Activated naive CD4-positive, alpha-beta T cell treated with anti-CD3 and anti-CD28 coated beads, Interleukin-2, amount 50 U/mL, for 72 hours (primary cell): ENCODE data around the gene SUV39H1. TPM values are rescaled to one million over a fixed set of nuclear protein-coding genes. Genes with fewer than 3 reads are reported as not detected.

Source experiments
- ATAC-seq, 2 donors: fragments of 150-1000 bp; cut with Tn5 transposase; 2 replicates each; pipeline ENCODE4 v1.10.0; 2021; ENCODE audit warnings: mild to moderate bottlenecking in 2 of 2, moderate library complexity in 2 of 2
- DNase-seq, 2 donors: peaks; one replicate each; pipeline ENCODE4 v3.0.0; 2021 to 2022; ENCODE audit warnings: low spot score in 2 of 2
- H3K27ac Mint-ChIP-seq, 2 donors: one replicate each; pipeline ENCODE4 v1.8.0; 2022; ENCODE audit warnings: mild to moderate bottlenecking in 2 of 2, mixed read lengths in 2 of 2
- H3K36me3 Mint-ChIP-seq, 2 donors: one replicate each; pipeline ENCODE4 v1.8.0; 2022; ENCODE audit warnings: mixed read lengths in 2 of 2
- H3K9me3 Mint-ChIP-seq, 2 donors: one replicate each; pipeline ENCODE4 v1.8.0; 2022; ENCODE audit warnings: mixed read lengths in 2 of 2
- total RNA-seq, 2 donors: library from RNA; stranded (reverse); gene quantifications; one replicate each; pipeline ENCODE4 v1.2.3, GENCODE V29; 2022

SUV39H1 gene
- total RNA-seq, 2 donors from 2014 or later = 31.5 to 36.4 TPM

- peak; percentile 38 to 58 for ATAC-seq
- Mint-ChIP-seq H3K27ac (peak overlapping the region in 1 of 2 donors; percentile 71), H3K9me3 (peaks cover 15 to 21% of the 10 kb centered on the region in 2 donors), H3K36me3 (peaks cover 23 to 32% of the 10 kb centered on the region in 2 donors)
- DNase-seq = no peak
These were observed 30.1 kb downstream of the SUV39H1 start for GRCh38 chrX:48726596-48726995.

GRCh38 chrX:48728653-48729052 is 32.1 kb downstream of the SUV39H1 start:
- Mint-ChIP-seq H3K27ac (peak overlapping the region in 1 of 2 donors; percentile 26), H3K9me3 (peaks cover 15 to 21% of the 10 kb centered on the region in 2 donors), H3K36me3 (peaks cover 23 to 32% of the 10 kb centered on the region in 2 donors)
- ATAC-seq (peak; percentile 31 to 46), DNase-seq (no peak)

GRCh38 chrX:48736303-48736702 is 39.8 kb downstream of the SUV39H1 start:
- H3K36me3 Mint-ChIP-seq = peaks cover 0 to 7% of the 10 kb centered on the region in 2 donors
- H3K9me3 Mint-ChIP-seq = no peaks in the 10 kb centered on the region
- DNase-seq (no peak), ATAC-seq (peak; percentile 48 to 71)
- peak overlapping the region; percentile 90 to 95 for H3K27ac Mint-ChIP-seq

GRCh38 chrX:48736878-48737212 is 40.3 kb downstream of the SUV39H1 start:
- H3K36me3 Mint-ChIP-seq = peaks cover 0 to 7% of the 10 kb centered on the region in 2 donors
- H3K9me3 Mint-ChIP-seq = no peaks in the 10 kb centered on the region
- DNase-seq = no peak
- no peak for ATAC-seq
- H3K27ac Mint-ChIP-seq = peak overlapping the region; percentile 90 to 95

GRCh38 chrX:48737213-48737938 is 40.8 kb downstream of the SUV39H1 start:
- DNase-seq (peak; percentile 73 to 92), ATAC-seq (peak; percentile 94 to 97)
- Mint-ChIP-seq H3K27ac (peak overlapping the region; percentile 94 to 95), H3K36me3 (peaks cover 0 to 7% of the 10 kb centered on the region in 2 donors), H3K9me3 (no peaks in the 10 kb centered on the region)

GRCh38 chrX:48737940-48738339 is 41.4 kb downstream of the SUV39H1 start:
- Mint-ChIP-seq H3K27ac (peak overlapping the region; percentile 94 to 95), H3K36me3 (peaks cover 0 to 7% of the 10 kb centered on the region in 2 donors), H3K9me3 (no peaks in the 10 kb centered on the region)
- ATAC-seq (no peak), DNase-seq (no peak)

- ATAC-seq (no peak), DNase-seq (no peak)
- Mint-ChIP-seq H3K9me3 (no peaks in the 10 kb centered on the region), H3K36me3 (peaks cover 0 to 7% of the 10 kb centered on the region in 2 donors), H3K27ac (no peak overlapping the region)
These were observed 45.3 kb downstream of the SUV39H1 start for GRCh38 chrX:48741834-48742233.

GRCh38 chrX:48745222-48745621 is 48.7 kb downstream of the SUV39H1 start:
- Mint-ChIP-seq H3K9me3 (no peaks in the 10 kb centered on the region), H3K36me3 (no peaks in the 10 kb centered on the region), H3K27ac (no peak overlapping the region)
- DNase-seq (no peak), ATAC-seq (no peak)

GRCh38 chrX:48747415-48748016 is 51.0 kb downstream of the SUV39H1 start:
- no peaks in the 10 kb centered on the region for H3K36me3 Mint-ChIP-seq
- no peaks in the 10 kb centered on the region for H3K9me3 Mint-ChIP-seq
- DNase-seq (no peak), ATAC-seq (no peak)
- no peak overlapping the region for H3K27ac Mint-ChIP-seq

GRCh38 chrX:48749182-48749581 is 52.6 kb downstream of the SUV39H1 start:
- no peaks in the 10 kb centered on the region for H3K9me3 Mint-ChIP-seq
- no peak overlapping the region for H3K27ac Mint-ChIP-seq
- no peaks in the 10 kb centered on the region for H3K36me3 Mint-ChIP-seq
- ATAC-seq (no peak), DNase-seq (no peak)

- Mint-ChIP-seq H3K9me3 (no peaks in the 10 kb centered on the region), H3K36me3 (no peaks in the 10 kb centered on the region), H3K27ac (peak overlapping the region in 1 of 2 donors; percentile 62)
- no peak for DNase-seq
- peak; percentile 79 to 92 for ATAC-seq
These were observed 54.8 kb downstream of the SUV39H1 start for GRCh38 chrX:48751343-48751742.

GRCh38 chrX:48752498-48752897 is 56.0 kb downstream of the SUV39H1 start:
- no peaks in the 10 kb centered on the region for H3K36me3 Mint-ChIP-seq
- ATAC-seq (no peak), DNase-seq (no peak)
- no peak overlapping the region for H3K27ac Mint-ChIP-seq
- H3K9me3 Mint-ChIP-seq = no peaks in the 10 kb centered on the region

GRCh38 chrX:48753708-48754228 is 57.2 kb downstream of the SUV39H1 start:
- H3K27ac Mint-ChIP-seq = no peak overlapping the region
- H3K36me3 Mint-ChIP-seq = no peaks in the 10 kb centered on the region
- no peak for ATAC-seq
- H3K9me3 Mint-ChIP-seq = no peaks in the 10 kb centered on the region
- DNase-seq = no peak

- Mint-ChIP-seq H3K36me3 (no peaks in the 10 kb centered on the region), H3K9me3 (no peaks in the 10 kb centered on the region), H3K27ac (no peak overlapping the region)
- ATAC-seq (no peak), DNase-seq (no peak)
These were observed 57.7 kb downstream of the SUV39H1 start for GRCh38 chrX:48754238-48754637.
